ENCODE measurements around the gene GAN.

Gene GAN

DNA sequence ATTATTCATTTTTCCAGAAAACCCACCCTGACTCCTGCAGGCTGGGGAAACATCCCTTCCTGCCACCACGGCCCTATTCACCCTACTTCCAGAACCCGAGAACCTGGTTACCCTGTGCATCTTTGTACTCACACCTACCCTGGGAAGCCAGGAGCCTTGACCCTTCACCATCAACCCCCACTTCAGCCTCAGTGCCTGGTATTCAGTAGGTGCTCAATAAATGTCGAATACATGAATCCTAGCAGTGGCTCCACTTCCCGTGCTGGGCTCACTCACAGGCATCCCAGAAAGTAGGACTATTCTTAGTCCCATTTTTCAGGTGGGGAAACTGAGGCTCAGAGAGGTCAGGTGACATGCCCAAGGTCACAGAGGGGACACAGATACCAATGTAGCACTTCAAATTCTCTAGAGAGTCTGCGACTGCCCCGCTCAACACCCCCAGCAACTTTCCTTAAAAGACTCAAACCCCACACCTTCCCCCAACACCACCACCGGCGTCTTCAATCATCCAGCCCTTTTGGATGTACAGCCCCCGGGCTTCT, 93.7 kb downstream of the GAN start:
- in situ Hi-C loops (cut with MboI; ENCODE audit: low pct_unique_long_range_greater_than_20kb, low sequenced_read_pairs, unreplicated experiment) = loop anchor here (10.0 kb wide), 1 partner anchor 316 kb away; no protein-coding TSS in a partner anchor

DNA sequence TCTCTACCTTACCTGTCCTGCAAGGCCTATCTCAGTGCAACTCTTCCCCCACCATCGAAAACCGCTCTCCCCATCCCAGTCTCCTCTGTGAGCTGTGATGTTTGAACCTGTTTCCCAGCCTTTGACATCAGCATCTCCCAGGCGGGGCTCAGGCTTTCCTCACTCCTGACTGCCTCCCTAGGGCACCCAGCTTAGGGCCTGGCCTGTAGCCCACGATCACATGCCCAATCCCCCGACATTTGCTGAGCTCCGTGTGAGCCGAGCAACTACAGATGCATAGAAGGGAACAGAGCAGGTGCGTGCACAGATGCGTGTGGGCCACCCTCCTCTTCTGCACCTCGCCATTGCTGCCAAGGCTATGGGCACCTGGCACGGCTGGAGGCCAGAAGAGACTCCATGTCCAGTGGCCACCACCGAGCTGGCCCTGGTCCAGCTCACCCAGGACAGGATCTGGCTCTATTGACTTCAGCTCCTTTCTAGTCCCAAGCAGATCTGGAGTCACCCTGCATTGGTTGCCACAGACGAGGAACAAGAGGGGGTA, 94.3 kb downstream of the GAN start:
- TF ChIP-seq, protein P1, sequence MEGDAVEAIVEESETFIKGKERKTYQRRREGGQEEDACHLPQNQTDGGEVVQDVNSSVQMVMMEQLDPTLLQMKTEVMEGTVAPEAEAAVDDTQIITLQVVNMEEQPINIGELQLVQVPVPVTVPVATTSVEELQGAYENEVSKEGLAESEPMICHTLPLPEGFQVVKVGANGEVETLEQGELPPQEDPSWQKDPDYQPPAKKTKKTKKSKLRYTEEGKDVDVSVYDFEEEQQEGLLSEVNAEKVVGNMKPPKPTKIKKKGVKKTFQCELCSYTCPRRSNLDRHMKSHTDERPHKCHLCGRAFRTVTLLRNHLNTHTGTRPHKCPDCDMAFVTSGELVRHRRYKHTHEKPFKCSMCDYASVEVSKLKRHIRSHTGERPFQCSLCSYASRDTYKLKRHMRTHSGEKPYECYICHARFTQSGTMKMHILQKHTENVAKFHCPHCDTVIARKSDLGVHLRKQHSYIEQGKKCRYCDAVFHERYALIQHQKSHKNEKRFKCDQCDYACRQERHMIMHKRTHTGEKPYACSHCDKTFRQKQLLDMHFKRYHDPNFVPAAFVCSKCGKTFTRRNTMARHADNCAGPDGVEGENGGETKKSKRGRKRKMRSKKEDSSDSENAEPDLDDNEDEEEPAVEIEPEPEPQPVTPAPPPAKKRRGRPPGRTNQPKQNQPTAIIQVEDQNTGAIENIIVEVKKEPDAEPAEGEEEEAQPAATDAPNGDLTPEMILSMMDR (IDR thresholded peaks at IDR 0.05; ENCODE audit: extremely low read depth, insufficient read depth, missing control alignments) = no peak
- in situ Hi-C loops (cut with MboI; ENCODE audit: low pct_unique_long_range_greater_than_20kb, low sequenced_read_pairs, unreplicated experiment) = loop anchor here (10.0 kb wide), 1 partner anchor 316 kb away; no protein-coding TSS in a partner anchor
- DNase-seq (ENCODE audit: low spot score) = no peak

More for the DNA sequence above, 93.7 kb downstream of the GAN start:
- TF ChIP-seq, protein P1 (IDR thresholded peaks at IDR 0.05; ENCODE audit: extremely low read depth, insufficient read depth, missing control alignments) = no peak
- DNase-seq (ENCODE audit: low spot score) = no peak

DNA sequence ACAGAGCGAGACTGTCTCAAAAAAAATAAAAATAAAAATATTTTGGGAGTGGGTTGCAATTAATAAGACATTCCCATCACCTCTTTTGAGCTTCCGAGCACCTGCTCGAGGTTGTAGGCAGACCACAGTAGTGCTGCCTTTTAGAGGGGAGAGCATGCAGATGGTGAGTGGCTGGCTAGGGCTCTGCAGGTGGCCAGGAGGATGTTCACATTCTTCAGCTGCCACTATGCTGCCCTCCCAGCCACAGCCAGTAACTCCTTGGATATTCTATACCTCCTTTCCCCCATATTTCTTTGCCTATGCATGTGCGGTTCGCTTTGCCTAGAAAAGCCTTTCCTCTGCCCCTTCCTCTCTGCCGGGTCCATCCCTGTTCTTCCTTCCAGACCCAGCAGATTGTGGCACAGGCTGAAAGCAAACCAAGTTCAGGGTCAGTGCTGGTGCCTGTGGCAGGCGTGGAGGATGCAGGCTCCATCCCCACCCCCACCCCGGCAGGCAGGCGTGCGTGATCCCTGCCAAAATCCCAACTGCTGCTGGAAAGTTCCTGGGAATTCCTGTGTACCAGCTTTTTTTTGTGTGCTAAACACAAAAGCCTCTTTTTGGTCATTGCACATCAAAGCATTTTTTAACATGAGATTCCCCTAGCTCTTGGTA, 96.0 kb downstream of the GAN start:
- TF ChIP-seq, protein P1 (IDR thresholded peaks at IDR 0.05; ENCODE audit: extremely low read depth, insufficient read depth, missing control alignments) = no peak
- in situ Hi-C loops (cut with MboI; ENCODE audit: low pct_unique_long_range_greater_than_20kb, low sequenced_read_pairs, unreplicated experiment) = no loop called here
- no peak for DNase-seq (ENCODE audit: low spot score)

DNA sequence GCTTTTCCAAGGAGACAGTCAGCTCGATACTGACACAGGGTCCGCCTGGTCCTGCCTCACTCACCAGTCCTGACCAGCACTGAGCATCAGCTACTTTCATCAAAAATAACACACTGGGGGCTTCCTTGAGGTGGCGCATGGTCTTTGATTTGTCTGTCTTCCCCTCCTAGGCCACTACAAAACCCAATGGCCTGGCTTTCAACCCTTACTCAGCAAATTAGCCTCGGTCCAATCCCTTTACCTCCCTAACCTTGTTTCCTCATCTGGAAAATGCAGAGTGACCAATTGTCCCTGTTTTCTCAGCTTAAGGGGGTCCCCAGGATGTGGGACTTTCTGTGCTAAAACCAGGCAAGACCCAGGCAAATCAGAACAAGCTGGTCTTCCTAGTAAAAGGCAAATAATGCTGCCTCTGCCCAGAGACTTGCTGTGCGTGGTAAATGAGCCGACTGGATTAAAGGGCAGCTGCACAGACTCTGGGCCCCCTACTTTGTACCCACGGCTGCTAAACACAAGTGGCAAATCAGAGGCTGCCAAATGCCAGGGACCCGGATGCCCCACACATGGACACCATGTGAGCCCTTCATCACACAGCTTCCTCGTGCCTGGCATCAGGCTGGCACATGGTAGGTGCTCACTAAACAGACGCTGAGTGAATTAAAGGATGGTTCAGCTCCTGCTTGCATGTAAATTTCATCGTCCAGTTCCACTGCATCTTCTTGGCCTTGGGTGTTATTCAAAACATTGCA, 98.7 kb downstream of the GAN start:
- in situ Hi-C loops (cut with MboI; ENCODE audit: low pct_unique_long_range_greater_than_20kb, low sequenced_read_pairs, unreplicated experiment) = no loop called here
- DNase-seq (ENCODE audit: low spot score) = no peak
- TF ChIP-seq, protein P1 (IDR thresholded peaks at IDR 0.05; ENCODE audit: extremely low read depth, insufficient read depth, missing control alignments) = no peak

DNA sequence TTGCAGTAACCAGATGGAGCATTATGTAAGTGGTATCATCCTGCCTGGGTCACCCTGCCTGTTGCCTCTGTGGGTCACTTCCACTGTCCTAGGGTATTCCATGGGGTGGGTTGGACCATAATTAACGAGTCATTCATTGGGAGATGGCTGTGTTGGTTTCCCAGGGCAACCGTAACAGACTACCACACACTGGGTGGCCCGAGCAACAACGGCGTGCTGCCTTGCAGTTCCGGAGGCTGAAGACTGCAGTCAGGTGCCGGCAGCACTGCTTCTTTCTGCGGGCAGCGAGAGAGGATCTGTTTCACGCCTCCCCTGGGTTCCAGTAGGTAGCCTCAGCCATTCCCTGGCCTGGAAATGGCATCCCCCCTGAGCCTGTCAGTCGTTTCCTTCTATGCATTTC, 101.0 kb downstream of the GAN start:
- TF ChIP-seq, protein P1 (IDR thresholded peaks at IDR 0.05; ENCODE audit: extremely low read depth, insufficient read depth, missing control alignments) = no peak
- no peak for DNase-seq (ENCODE audit: low spot score)
- in situ Hi-C loops (cut with MboI; ENCODE audit: low pct_unique_long_range_greater_than_20kb, low sequenced_read_pairs, unreplicated experiment) = no loop called here

DNA sequence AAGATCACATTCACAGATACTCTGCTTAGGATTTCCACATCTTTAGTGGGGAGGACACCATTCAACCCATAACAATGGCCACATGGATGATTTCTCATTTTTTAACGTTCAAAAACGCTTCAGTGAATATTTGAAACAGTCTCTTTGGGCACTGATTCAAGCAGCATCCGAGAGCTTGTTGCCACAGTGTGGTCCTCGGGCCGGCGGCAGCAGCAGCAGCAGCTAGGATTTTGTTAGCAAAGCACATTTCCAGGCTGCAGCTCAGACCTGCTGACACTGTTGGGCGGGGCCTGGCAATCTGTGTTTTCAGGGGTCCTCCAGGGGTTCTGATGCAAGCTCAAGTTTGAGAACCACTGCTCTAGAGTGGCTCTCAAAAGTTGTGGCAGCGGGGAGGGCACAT, 102.0 kb downstream of the GAN start:
- TF ChIP-seq, protein P1 (IDR thresholded peaks at IDR 0.05; ENCODE audit: extremely low read depth, insufficient read depth, missing control alignments) = no peak
- in situ Hi-C loops (cut with MboI; ENCODE audit: low pct_unique_long_range_greater_than_20kb, low sequenced_read_pairs, unreplicated experiment) = no loop called here
- no peak for DNase-seq (ENCODE audit: low spot score)

Data from GM13977 (cell line).